GM12878 (cell line): ENCODE results near the gene HGS. TPM values are rescaled to one million over a fixed set of nuclear protein-coding genes. Genes with fewer than 3 reads are reported as not detected.

ENCODE experiments used
- ATAC-seq: fragments of 200-7000 bp; cut with Tn5 transposase; 3 replicates; pipeline ENCODE4 v1.9.1; 2020; ENCODE audit warnings: mild to moderate bottlenecking, moderate library complexity
- BruUV-seq: library from RNA; stranded (reverse); fragments of 400-500 nt; replicated peaks from 2 replicates; lab custom pipeline; 2021; lab: Mats Ljungman, UMichigan
- CTCF ChIA-PET: fragments of 300-600 bp; sonication (Branson Sonifier 250); formaldehyde crosslinking; extraction: SDS; loops from one replicate; lab custom pipeline; 2021; ENCODE audit warnings: inconsistent platforms; lab: Yijun Ruan, JAX
- POLR2A ChIA-PET: fragments of 350-600 bp; formaldehyde crosslinking; extraction: SDS; loops from one replicate; lab custom pipeline; 2021; ENCODE audit warnings: inconsistent platforms; lab: Charles Lee
- RAD21 ChIA-PET: fragments of 300-600 bp; sonication (Branson Sonifier 250); formaldehyde crosslinking; loops from one replicate; lab custom pipeline; 2023; ENCODE audit warnings: antibody characterized with exemption; ENCODE audit not compliant: unreplicated experiment; lab: Charles Lee
- SMC1A ChIA-PET: fragments of 300-600 bp; sonication (Branson Sonifier 250); formaldehyde crosslinking; loops from one replicate; lab custom pipeline; 2023; ENCODE audit not compliant: unreplicated experiment, uncharacterized antibody; lab: Charles Lee
- DNase-seq: peaks from one replicate; pipeline ENCODE4 v3.0.0-alpha.2; 2011; ENCODE audit warnings: low read depth, low spot score
- FAIRE-seq: peaks from 3 replicates; lab custom pipeline; 2011; peaks lifted over from hg19 to GRCh38; lab: Jason Lieb, UNC
- H2AFZ ChIP-seq: 2 replicates; pipeline ENCODE4 v1.6.0; 2011; ENCODE audit warnings: low read depth, low read length, control low read depth; ENCODE audit not compliant: control insufficient read depth
- H3K27ac ChIP-seq: 2 replicates; pipeline ENCODE4 v1.5.1; 2011; ENCODE audit warnings: control low read depth; ENCODE audit not compliant: control insufficient read depth, insufficient read depth
- H3K27me3 ChIP-seq, 2 experiments: replicated peaks in 1 of 2; 2 replicates each; pipeline versions ENCODE4 v1.6.0 to v1.6.1; 2011; ENCODE audit warnings: low read length in 1 of 2; ENCODE audit not compliant: control insufficient read depth in 2 of 2, insufficient read depth in 2 of 2
- H3K36me3 ChIP-seq, 2 experiments: 2 replicates each; pipeline ENCODE4 v1.5.1; 2011; ENCODE audit warnings: low read length in 1 of 2; ENCODE audit not compliant: control insufficient read depth in 2 of 2, insufficient read depth in 2 of 2
- H3K4me1 ChIP-seq: 2 replicates; pipeline ENCODE4 v1.6.1; 2011; ENCODE audit warnings: mild to moderate bottlenecking, low read length, moderate library complexity, mixed read lengths; ENCODE audit not compliant: control insufficient read depth, insufficient read depth
- H3K4me2 ChIP-seq: 2 replicates; pipeline ENCODE4 v1.6.0; 2011; ENCODE audit warnings: control low read depth; ENCODE audit not compliant: control insufficient read depth, insufficient read depth
- H3K4me3 ChIP-seq: fragments of 200-600 bp; sonication (generic); 2 replicates; pipeline ENCODE4 v1.5.1; 2016
- H3K79me2 ChIP-seq: 2 replicates; pipeline ENCODE4 v1.6.0; 2011; ENCODE audit warnings: low read length; ENCODE audit not compliant: control insufficient read depth, insufficient read depth
- H3K9ac ChIP-seq: 2 replicates; pipeline ENCODE4 v1.8.0; 2011; ENCODE audit warnings: low read length, control low read depth, mixed read lengths; ENCODE audit not compliant: control insufficient read depth, insufficient read depth
- H3K9me3 ChIP-seq: replicated peaks from 3 replicates; pipeline ENCODE4 v1.5.1; 2011; ENCODE audit warnings: mild to moderate bottlenecking, low read length; ENCODE audit not compliant: control insufficient read depth, insufficient read depth
- H4K20me1 ChIP-seq: 2 replicates; pipeline ENCODE4 v1.6.0; 2011; ENCODE audit not compliant: control insufficient read depth, insufficient read depth
- BHLHE40 ChIP-seq, 2 experiments: fragments of 450-650 bp in 1 of 2; IDR thresholded peaks; 2 replicates each; pipeline ENCODE4 v1.6.1; 2011 to 2017; ENCODE audit warnings: low read depth in 2 of 2, borderline replicate concordance in 1 of 2, improper control_type of control experiment in 1 of 2, low read length in 1 of 2, mild to moderate bottlenecking in 1 of 2
- CREB1 ChIP-seq: IDR thresholded peaks from 2 replicates; pipeline ENCODE4 v1.6.1; 2012; ENCODE audit warnings: low read depth, mild to moderate bottlenecking, inconsistent platforms
- FOXK2 ChIP-seq: fragments of 450-650 bp; IDR thresholded peaks from 2 replicates; pipeline ENCODE4 v1.6.1; 2017; ENCODE audit warnings: mild to moderate bottlenecking, moderate library complexity
- KDM1A ChIP-seq: fragments of 200-600 bp; sonication (generic); IDR thresholded peaks from 2 replicates; pipeline ENCODE4 v1.6.1; 2016; ENCODE audit warnings: borderline replicate concordance
- KLF5 ChIP-seq: fragments of 450-650 bp; IDR thresholded peaks from 2 replicates; pipeline ENCODE4 v1.6.1; 2014; ENCODE audit warnings: mild to moderate bottlenecking; ENCODE audit not compliant: partially characterized antibody
- NBN ChIP-seq: fragments of 450-650 bp; IDR thresholded peaks from 2 replicates; pipeline ENCODE4 v1.6.1; 2016
- NFYA ChIP-seq: IDR thresholded peaks from 2 replicates; pipeline ENCODE4 v1.6.1; 2011; ENCODE audit warnings: low read depth, mild to moderate bottlenecking, low read length, improper control_type of control experiment, borderline replicate concordance
- NR2C1 ChIP-seq: fragments of 450-650 bp; IDR thresholded peaks from 2 replicates; pipeline ENCODE4 v1.6.1; 2017; ENCODE audit warnings: antibody characterized with exemption, mild to moderate bottlenecking, moderate library complexity
- NRF1 ChIP-seq: conservative IDR thresholded peaks from 2 replicates; pipeline ENCODE4 v1.6.1; 2011; ENCODE audit warnings: mild to moderate bottlenecking, low read depth, low read length, improper control_type of control experiment
- RBBP5 ChIP-seq: fragments of 200-600 bp; sonication (generic); conservative IDR thresholded peaks from 2 replicates; pipeline ENCODE4 v1.6.1; 2016
- RFX5 ChIP-seq: IDR thresholded peaks from 2 replicates; pipeline ENCODE4 v1.6.1; 2011; ENCODE audit warnings: low read depth, low read length, improper control_type of control experiment
- SPI1 ChIP-seq: IDR thresholded peaks from 2 replicates; pipeline ENCODE4 v1.6.1; 2011; ENCODE audit warnings: low read depth, mild to moderate bottlenecking, low read length, moderate library complexity, borderline replicate concordance; ENCODE audit not compliant: insufficient read depth
- ZNF274 ChIP-seq: IDR thresholded peaks from one replicate; pipeline ENCODE4 v1.8.0; 2011; ENCODE audit not compliant: insufficient read length, insufficient read depth
- WGBS: methylation state at CpG from one replicate; pipeline ENCODE4 v1.1.6; 2016; ENCODE audit warnings: low lambda C conversion rate; ENCODE audit not compliant: insufficient replicate concordance, insufficient coverage; ENCODE audit errors: missing lambda C conversion rate; 5-methylcytosine and 5-hydroxymethylcytosine counted together
- in situ Hi-C: fragments of 300-500 bp; cut with MboI; formaldehyde crosslinking; loops from 9 replicates; pipeline ENCODE4 v1.14.3; 2018; ENCODE audit warnings: mixed read lengths
- intact Hi-C: fragments of 100-400 bp; cut with micrococcal nuclease; formaldehyde crosslinking; loops from one replicate; pipeline ENCODE4 v1.14.2; 2022; ENCODE audit not compliant: unreplicated experiment
- polyA plus RNA-seq, 11 experiments: library from polyadenylated mRNA; depleted of rRNA in 4 of 11; unstranded in 6 of 11; stranded (reverse) in 5 of 11; fragments of >200 nt; fragmentation: Nextera tagmentation in 4 of 11; fragmentation: Illumina TruSeq in 1 of 11; extraction: Ambion mirVana in 4 of 11; extraction: Trizol in 1 of 11; gene quantifications; 1 replicate in 1 of 11; 2 replicates in 10 of 11; pipeline versions ENCODE4 v1.2.1 to v1.2.3, GENCODE V29; 2011 to 2016; ENCODE audit warnings: inconsistent platforms in 2 of 11, missing spikeins in 2 of 11, low read depth in 1 of 11
- total RNA-seq, 4 experiments: library from RNA; depleted of rRNA in 3 of 4; stranded (reverse); fragments of >200 nt in 3 of 4; fragmentation: Illumina TruSeq in 1 of 4; extraction: Trizol in 1 of 4; gene quantifications; 2 replicates each; pipeline versions ENCODE4 v1.2.1 to v1.2.3, GENCODE V29; 2013 to 2021
- TF ChIP-seq, protein P1 (sequence below): fragments of 150-350 bp; IDR thresholded peaks from 2 replicates; pipeline ENCODE4 v1.6.1; 2016; ENCODE audit warnings: low read depth, low read length
- TF ChIP-seq, protein P2 (sequence below): IDR thresholded peaks from 2 replicates; pipeline ENCODE4 v1.6.1; 2012; ENCODE audit warnings: low read depth, low read length, improper control_type of control experiment
- TF ChIP-seq, protein P3 (sequence below): IDR thresholded peaks from 2 replicates; pipeline ENCODE4 v1.6.1; 2012; ENCODE audit warnings: low read length, inconsistent platforms

HGS gene
- total and polyA plus RNA-seq, 10 of the 15 experiments (the other 5 are each of a cell fraction or from before 2014, with no cell fraction given): 2.2 to 85.6 (median 55.3) TPM

DNA sequence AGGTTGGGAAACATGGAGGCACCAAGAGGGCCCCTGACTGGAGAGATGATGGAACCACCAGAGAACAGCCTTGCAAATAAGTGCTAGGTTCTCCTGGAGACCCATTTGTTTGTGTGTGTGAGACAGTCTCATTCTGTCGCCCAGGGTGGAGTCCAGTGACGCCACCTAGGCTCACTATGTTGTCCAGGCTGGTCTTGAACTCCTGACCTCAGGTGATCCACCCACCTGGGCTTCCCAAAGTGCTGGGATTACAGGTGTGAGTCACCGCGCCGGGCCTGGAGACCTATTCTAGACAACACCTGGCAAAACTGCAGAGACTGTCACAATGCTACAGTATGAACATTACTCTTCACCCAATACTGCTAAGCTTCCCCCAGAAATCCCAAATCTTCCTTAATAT, 48.4 kb upstream of the HGS start (continued):
- TF ChIP-seq, protein P1, sequence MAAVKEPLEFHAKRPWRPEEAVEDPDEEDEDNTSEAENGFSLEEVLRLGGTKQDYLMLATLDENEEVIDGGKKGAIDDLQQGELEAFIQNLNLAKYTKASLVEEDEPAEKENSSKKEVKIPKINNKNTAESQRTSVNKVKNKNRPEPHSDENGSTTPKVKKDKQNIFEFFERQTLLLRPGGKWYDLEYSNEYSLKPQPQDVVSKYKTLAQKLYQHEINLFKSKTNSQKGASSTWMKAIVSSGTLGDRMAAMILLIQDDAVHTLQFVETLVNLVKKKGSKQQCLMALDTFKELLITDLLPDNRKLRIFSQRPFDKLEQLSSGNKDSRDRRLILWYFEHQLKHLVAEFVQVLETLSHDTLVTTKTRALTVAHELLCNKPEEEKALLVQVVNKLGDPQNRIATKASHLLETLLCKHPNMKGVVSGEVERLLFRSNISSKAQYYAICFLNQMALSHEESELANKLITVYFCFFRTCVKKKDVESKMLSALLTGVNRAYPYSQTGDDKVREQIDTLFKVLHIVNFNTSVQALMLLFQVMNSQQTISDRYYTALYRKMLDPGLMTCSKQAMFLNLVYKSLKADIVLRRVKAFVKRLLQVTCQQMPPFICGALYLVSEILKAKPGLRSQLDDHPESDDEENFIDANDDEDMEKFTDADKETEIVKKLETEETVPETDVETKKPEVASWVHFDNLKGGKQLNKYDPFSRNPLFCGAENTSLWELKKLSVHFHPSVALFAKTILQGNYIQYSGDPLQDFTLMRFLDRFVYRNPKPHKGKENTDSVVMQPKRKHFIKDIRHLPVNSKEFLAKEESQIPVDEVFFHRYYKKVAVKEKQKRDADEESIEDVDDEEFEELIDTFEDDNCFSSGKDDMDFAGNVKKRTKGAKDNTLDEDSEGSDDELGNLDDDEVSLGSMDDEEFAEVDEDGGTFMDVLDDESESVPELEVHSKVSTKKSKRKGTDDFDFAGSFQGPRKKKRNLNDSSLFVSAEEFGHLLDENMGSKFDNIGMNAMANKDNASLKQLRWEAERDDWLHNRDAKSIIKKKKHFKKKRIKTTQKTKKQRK: no peak
- no peak for TF ChIP-seq NRF1
- no peak for TF ChIP-seq NFYA
- TF ChIP-seq, protein P2, sequence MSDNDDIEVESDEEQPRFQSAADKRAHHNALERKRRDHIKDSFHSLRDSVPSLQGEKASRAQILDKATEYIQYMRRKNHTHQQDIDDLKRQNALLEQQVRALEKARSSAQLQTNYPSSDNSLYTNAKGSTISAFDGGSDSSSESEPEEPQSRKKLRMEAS: no peak
- TF ChIP-seq, protein P3, sequence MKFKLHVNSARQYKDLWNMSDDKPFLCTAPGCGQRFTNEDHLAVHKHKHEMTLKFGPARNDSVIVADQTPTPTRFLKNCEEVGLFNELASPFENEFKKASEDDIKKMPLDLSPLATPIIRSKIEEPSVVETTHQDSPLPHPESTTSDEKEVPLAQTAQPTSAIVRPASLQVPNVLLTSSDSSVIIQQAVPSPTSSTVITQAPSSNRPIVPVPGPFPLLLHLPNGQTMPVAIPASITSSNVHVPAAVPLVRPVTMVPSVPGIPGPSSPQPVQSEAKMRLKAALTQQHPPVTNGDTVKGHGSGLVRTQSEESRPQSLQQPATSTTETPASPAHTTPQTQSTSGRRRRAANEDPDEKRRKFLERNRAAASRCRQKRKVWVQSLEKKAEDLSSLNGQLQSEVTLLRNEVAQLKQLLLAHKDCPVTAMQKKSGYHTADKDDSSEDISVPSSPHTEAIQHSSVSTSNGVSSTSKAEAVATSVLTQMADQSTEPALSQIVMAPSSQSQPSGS: no peak
- no peak for TF ChIP-seq NBN

DNA sequence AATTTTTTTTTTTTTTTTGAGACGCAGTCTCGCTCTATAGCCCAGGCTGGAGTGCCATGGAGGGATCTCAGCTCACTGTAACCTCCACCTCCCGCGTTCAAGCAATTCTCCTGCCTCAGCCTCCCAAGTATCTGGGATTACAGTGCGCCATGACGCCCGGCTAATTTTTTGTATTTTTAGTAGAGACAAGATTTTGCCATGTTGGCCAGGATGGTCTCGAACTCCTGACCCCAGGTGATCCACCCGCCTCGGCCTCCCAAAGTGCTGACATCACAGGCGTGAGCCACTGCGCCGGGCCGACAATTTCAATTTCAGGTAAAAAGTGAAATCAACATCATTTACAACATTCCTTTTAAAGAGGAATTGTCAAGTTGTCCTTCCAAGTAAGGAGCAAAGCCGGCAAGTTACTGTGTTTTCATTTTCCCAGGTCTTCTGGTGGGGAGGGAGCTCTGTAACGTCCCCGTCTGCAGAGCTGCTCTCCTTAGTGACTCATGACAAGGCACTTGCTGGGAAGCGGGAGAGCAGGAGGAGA, 47.8 kb upstream of the HGS start:
- Histone ChIP-seq H3K4me3 (peak overlapping the region; percentile 90), H3K4me2 (peak overlapping the region; percentile 61), H4K20me1 (no peaks in the 10 kb centered on the region), H3K9ac (peak overlapping the region; percentile 90), H3K27me3 (no peaks in the 10 kb centered on the region), H3K79me2 (peaks cover 36% of the 10 kb centered on the region), H3K27ac (peak overlapping the region; percentile 80), H3K4me1 (peaks cover 4% of the 10 kb centered on the region), H3K36me3 (no peaks in the 10 kb centered on the region), H2AFZ (no peak overlapping the region), H3K9me3 (no peaks in the 10 kb centered on the region)
- DNase-seq (no peak), ATAC-seq (peak; percentile 52), FAIRE-seq (no peak)
- BruUV-seq: no TSS peak
- TF ChIP-seq CREB1 (0 out of 2 replicates have a peak, but pooled peaks have one; percentile 36), KLF5 (no peak), BHLHE40 (IDR thresholded peaks at IDR 0.05; ENCODE audit: borderline replicate concordance in 1 of 2, low read depth in 2 of 2, low read length in 1 of 2) (no peak), RFX5 (peak; percentile 78), ZNF274 (no peak), KDM1A (no peak), SPI1 (no peak), NR2C1 (no peak), RBBP5 (no peak), FOXK2 (no peak)
- WGBS: 44% methylated on average over 18 of the region's 18 CpGs
- POLR2A ChIA-PET: interaction anchor here (0.6 to 0.7 kb wide), 2 partner anchors 178 to 295 kb away, joined by 3 to 4 read pairs; no protein-coding TSS in a partner anchor
- intact Hi-C loops (loop anchor here (2.0 kb wide), 1 partner anchor 31 kb away; the partner anchor contains the start of genes CCDC137 and OXLD1), in situ Hi-C loops (no loop called here)
- SMC1A ChIA-PET: no interaction called here
- CTCF ChIA-PET: no interaction called here
- RAD21 ChIA-PET: no interaction called here
